HCT116 (cell line): ENCODE results near the gene RAB32. TPM values are rescaled to one million over a fixed set of nuclear protein-coding genes. Genes with fewer than 3 reads are reported as not detected.

Experiments used
- ATAC-seq: fragments of 200-7000 bp; cut with Tn5 transposase; 2 replicates; pipeline ENCODE4 v1.9.1; 2020; ENCODE audit warnings: mild to moderate bottlenecking, moderate library complexity
- BruUV-seq: library from RNA; stranded (reverse); fragments of 400-500 nt; replicated peaks from 2 replicates; lab custom pipeline; 2021; lab: Mats Ljungman, UMichigan
- CTCF ChIA-PET: fragments of 300-600 bp; sonication (Branson Sonifier 250); formaldehyde crosslinking; loops from one replicate; lab custom pipeline; 2021; ENCODE audit warnings: antibody characterized with exemption; lab: Charles Lee
- POLR2A ChIA-PET: fragments of 300-600, 350-600 bp; sonication (Branson Sonifier 250); formaldehyde crosslinking; loops from one replicate; lab custom pipeline; 2021; ENCODE audit warnings: antibody characterized with exemption; lab: Charles Lee
- RAD21 ChIA-PET, 2 experiments: fragments of 300-600 bp; sonication (Branson Sonifier 250); formaldehyde crosslinking; loops; one replicate each; lab custom pipeline; 2023; ENCODE audit warnings: low total read pairs in 2 of 2; ENCODE audit not compliant: uncharacterized antibody in 2 of 2, unreplicated experiment in 2 of 2, low non-redundant PET in 1 of 2; lab: Charles Lee
- DNase-seq: peaks from one replicate; pipeline ENCODE4 v3.0.0-alpha.2; 2010; ENCODE audit warnings: low read depth, low spot score
- H2AFZ ChIP-seq: fragments of 200-600 bp; shearing (Covaris generic), sonication (generic); 2 replicates; pipeline ENCODE4 v1.6.1; 2017; ENCODE audit warnings: low read depth, mixed run types, mixed read lengths, antibody characterized with exemption, low read length; ENCODE audit not compliant: poor library complexity, severe bottlenecking
- H3K27ac ChIP-seq: 2 replicates; pipeline ENCODE4 v1.5.1; 2012; ENCODE audit warnings: low read depth, low read length
- H3K27me3 ChIP-seq: fragments of 200-600 bp; sonication (generic); 2 replicates; pipeline ENCODE4 v1.6.1; 2016; ENCODE audit warnings: mixed run types, low read length, mixed read lengths; ENCODE audit not compliant: insufficient read depth
- H3K36me3 ChIP-seq, 2 experiments: fragments of 200-500 bp in 1 of 2; fragments of 200-600 bp in 1 of 2; sonication (Bioruptor generic) in 1 of 2; sonication (generic) in 1 of 2; 2 replicates each; pipeline versions ENCODE4 v1.5.1 to v1.6.1; 2014 to 2016; ENCODE audit warnings: low read length in 2 of 2, inconsistent platforms in 1 of 2, mixed read lengths in 1 of 2, mixed run types in 1 of 2; ENCODE audit not compliant: insufficient read depth in 2 of 2, control insufficient read depth in 1 of 2
- H3K4me1 ChIP-seq, 2 experiments: fragments of 200-600 bp in 1 of 2; sonication (generic) in 1 of 2; 2 replicates each; pipeline versions ENCODE4 v1.5.1 to v1.6.1; 2012 to 2017; ENCODE audit warnings: low read length in 2 of 2, inconsistent platforms in 1 of 2, mild to moderate bottlenecking in 1 of 2, mixed read lengths in 1 of 2, mixed run types in 1 of 2, moderate library complexity in 1 of 2; ENCODE audit not compliant: insufficient read depth in 2 of 2, control insufficient read depth in 1 of 2
- H3K4me2 ChIP-seq: fragments of 200-600 bp; sonication (generic); 2 replicates; pipeline ENCODE4 v1.6.1; 2017; ENCODE audit warnings: mixed run types, low read length, mixed read lengths
- H3K4me3 ChIP-seq, 2 experiments: fragments of 200-600 bp in 1 of 2; sonication (generic) in 1 of 2; replicated peaks in 1 of 2; 2 replicates each; pipeline ENCODE4 v1.5.1; 2011 to 2016; ENCODE audit warnings: low read length in 2 of 2, control low read depth in 1 of 2, low read depth in 1 of 2, mild to moderate bottlenecking in 1 of 2, mixed read lengths in 1 of 2, mixed run types in 1 of 2
- H3K79me2 ChIP-seq: fragments of 200-600 bp; sonication (generic); 2 replicates; pipeline ENCODE4 v1.6.1; 2017; ENCODE audit warnings: mild to moderate bottlenecking, mixed run types, low read length, moderate library complexity, mixed read lengths; ENCODE audit not compliant: insufficient read depth
- H3K9ac ChIP-seq: fragments of 200-600 bp; sonication (generic); 2 replicates; pipeline ENCODE4 v1.6.1; 2016; ENCODE audit warnings: low read length, mixed read lengths
- H3K9me2 ChIP-seq: fragments of 200-600 bp; sonication (generic), shearing (Covaris generic); 2 replicates; pipeline ENCODE4 v1.6.1; 2017; ENCODE audit warnings: mixed run types, mild to moderate bottlenecking, moderate library complexity; ENCODE audit not compliant: insufficient read depth
- H3K9me3 ChIP-seq, 2 experiments: fragments of 200-500 bp in 1 of 2; fragments of 200-600 bp in 1 of 2; sonication (Bioruptor generic) in 1 of 2; sonication (generic) in 1 of 2; 2 replicates each; pipeline ENCODE4 v1.6.1; 2014 to 2017; ENCODE audit warnings: low read length in 2 of 2, mixed read lengths in 2 of 2, inconsistent platforms in 1 of 2, low read depth in 1 of 2, mild to moderate bottlenecking in 1 of 2, mixed run types in 1 of 2, moderate library complexity in 1 of 2; ENCODE audit not compliant: control insufficient read depth in 1 of 2, insufficient read depth in 1 of 2
- H4K20me1 ChIP-seq: fragments of 200-600 bp; sonication (generic), shearing (Covaris generic); 2 replicates; pipeline ENCODE4 v1.6.1; 2017; ENCODE audit warnings: mixed run types, mild to moderate bottlenecking, moderate library complexity; ENCODE audit not compliant: insufficient read depth
- CBX3 ChIP-seq: IDR thresholded peaks from 2 replicates; pipeline ENCODE4 v1.6.1; 2012; ENCODE audit warnings: low read depth
- CEBPB ChIP-seq: IDR thresholded peaks from 2 replicates; pipeline ENCODE4 v1.6.1; 2012; ENCODE audit warnings: low read depth
- CTCF ChIP-seq, 3 experiments: fragments of 200-600 bp in 1 of 3; sonication (generic) in 1 of 3; IDR thresholded peaks in 2 of 3; conservative IDR thresholded peaks in 1 of 3; 2 replicates each; pipeline ENCODE4 v1.5.1; 2012 to 2017; ENCODE audit warnings: low read depth in 2 of 3, low read length in 2 of 3, antibody characterized with exemption in 1 of 3, borderline replicate concordance in 1 of 3, control low read depth in 1 of 3, mild to moderate bottlenecking in 1 of 3, mixed read lengths in 1 of 3, mixed run types in 1 of 3, moderate library complexity in 1 of 3; ENCODE audit not compliant: insufficient read depth in 1 of 3
- EGR1 ChIP-seq: IDR thresholded peaks from 2 replicates; pipeline ENCODE4 v1.6.1; 2012; ENCODE audit warnings: low read depth
- ELF1 ChIP-seq: IDR thresholded peaks from 2 replicates; pipeline ENCODE4 v1.6.1; 2012; ENCODE audit warnings: low read depth, borderline replicate concordance
- EZH2 ChIP-seq: fragments of 200-600 bp; sonication (generic); IDR thresholded peaks from 2 replicates; pipeline ENCODE4 v1.6.1; 2017; ENCODE audit warnings: antibody characterized with exemption, mixed run types
- EZH2phosphoT487 ChIP-seq: fragments of 200-600 bp; IDR thresholded peaks from 2 replicates; pipeline ENCODE4 v1.6.1; 2018; ENCODE audit warnings: antibody characterized with exemption, borderline replicate concordance
- FOSL1 ChIP-seq: IDR thresholded peaks from 2 replicates; pipeline ENCODE4 v1.6.1; 2012; ENCODE audit warnings: low read depth
- JUND ChIP-seq: IDR thresholded peaks from 2 replicates; pipeline ENCODE4 v1.6.1; 2012
- POLR2A ChIP-seq: IDR thresholded peaks from 2 replicates; pipeline ENCODE4 v1.7.0; 2011; ENCODE audit warnings: borderline replicate concordance; ENCODE audit not compliant: insufficient read depth, insufficient read length; ENCODE audit errors: extremely low read depth
- RAD21 ChIP-seq: IDR thresholded peaks from 2 replicates; pipeline ENCODE4 v1.6.1; 2012; ENCODE audit warnings: low read depth, mild to moderate bottlenecking
- SIN3A ChIP-seq: IDR thresholded peaks from 2 replicates; pipeline ENCODE4 v1.6.1; 2012; ENCODE audit warnings: low read depth
- SP1 ChIP-seq: IDR thresholded peaks from 2 replicates; pipeline ENCODE4 v1.6.1; 2012; ENCODE audit warnings: low read depth
- SRF ChIP-seq: IDR thresholded peaks from 2 replicates; pipeline ENCODE4 v1.6.1; 2012; ENCODE audit warnings: low read depth
- TCF7L2 ChIP-seq: IDR thresholded peaks from 2 replicates; pipeline ENCODE4 v1.7.0; 2011; ENCODE audit warnings: borderline replicate concordance, inconsistent platforms; ENCODE audit not compliant: insufficient read depth, insufficient read length; ENCODE audit errors: extremely low read depth
- ZFX ChIP-seq: fragments of 450-650 bp; IDR thresholded peaks from 2 replicates; pipeline ENCODE4 v1.6.1; 2017
- ZNF274 ChIP-seq: fragments of 200-500 bp; sonication (Bioruptor generic); IDR thresholded peaks from 2 replicates; pipeline ENCODE4 v1.6.1; 2014; ENCODE audit warnings: mild to moderate bottlenecking, low read depth, low read length, inconsistent platforms
- intact Hi-C: fragments of 100-400 bp; cut with micrococcal nuclease; formaldehyde crosslinking; loops from 2 replicates; pipeline ENCODE4 v1.10.0; 2022
- total RNA-seq: library from RNA; stranded (reverse); gene quantifications from one replicate; pipeline ENCODE4 v1.2.1, GENCODE V29; 2021; ENCODE audit not compliant: unreplicated experiment
- TF ChIP-seq, protein P1 (sequence below): IDR thresholded peaks from 2 replicates; pipeline ENCODE4 v1.6.1; 2012
- TF ChIP-seq, protein P2 (sequence below): IDR thresholded peaks from 2 replicates; pipeline ENCODE4 v1.6.1; 2012

RAB32 gene
- total RNA-seq, 1 experiment from 2014 or later, result not detected

- no peak overlapping the region for H3K9ac ChIP-seq
- H3K27me3 ChIP-seq, result peaks cover 2% of the 10 kb centered on the region; the same call in 1 of the 2 replicates
- ChIA-PET POLR2A (no interaction called here), RAD21 (no interaction called here), CTCF (no interaction called here)
- H3K36me3 ChIP-seq, result no peaks in the 10 kb centered on the region
- no peaks in the 10 kb centered on the region for H3K79me2 ChIP-seq
- no peak overlapping the region for H3K4me2 ChIP-seq
- no peaks in the 10 kb centered on the region for H3K9me3 ChIP-seq
- no peaks in the 10 kb centered on the region for H3K4me1 ChIP-seq
- no peak overlapping the region for H2AFZ ChIP-seq
- H3K4me3 ChIP-seq, result no peak overlapping the region
- BruUV-seq, result no TSS peak
- intact Hi-C loops, result no loop called here
- H3K27ac ChIP-seq, result no peak overlapping the region
- DNase-seq, result no peak
- no peaks in the 10 kb centered on the region for H3K9me2 ChIP-seq
- no peaks in the 10 kb centered on the region; the same call in 1 of the 2 replicates for H4K20me1 ChIP-seq
- no peak for TF ChIP-seq JUND
- TF ChIP-seq ZNF274, result no peak
- no peak for TF ChIP-seq SP1
- no peak for TF ChIP-seq TCF7L2
- no peak for TF ChIP-seq EZH2
- no peak for TF ChIP-seq ZFX
- TF ChIP-seq, protein P1, sequence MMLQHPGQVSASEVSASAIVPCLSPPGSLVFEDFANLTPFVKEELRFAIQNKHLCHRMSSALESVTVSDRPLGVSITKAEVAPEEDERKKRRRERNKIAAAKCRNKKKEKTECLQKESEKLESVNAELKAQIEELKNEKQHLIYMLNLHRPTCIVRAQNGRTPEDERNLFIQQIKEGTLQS, result no peak
- TF ChIP-seq, protein P2, sequence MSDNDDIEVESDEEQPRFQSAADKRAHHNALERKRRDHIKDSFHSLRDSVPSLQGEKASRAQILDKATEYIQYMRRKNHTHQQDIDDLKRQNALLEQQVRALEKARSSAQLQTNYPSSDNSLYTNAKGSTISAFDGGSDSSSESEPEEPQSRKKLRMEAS, result no peak
- TF ChIP-seq EZH2phosphoT487, result no peak
- TF ChIP-seq RAD21, result no peak
- no peak for TF ChIP-seq EGR1
- TF ChIP-seq CBX3, result no peak
- no peak for TF ChIP-seq CEBPB
- TF ChIP-seq CTCF (IDR thresholded peaks at IDR 0.05 in 2 of 3, conservative IDR thresholded peaks at IDR 0.05 in 1 of 3; ENCODE audit: borderline replicate concordance in 1 of 3, insufficient read depth in 1 of 3, low read depth in 2 of 3, low read length in 2 of 3), result no peak
- TF ChIP-seq ELF1, result no peak
- TF ChIP-seq SIN3A, result no peak
- TF ChIP-seq SRF, result no peak
- TF ChIP-seq POLR2A, result no peak
- no peak for TF ChIP-seq FOSL1
- no peak for ATAC-seq
Measured at GRCh38 chr6:146543940-146544615, 445 bp downstream of the RAB32 start.
